Osteocyte (in vitro differentiated cells): ENCODE results near the gene UBE3D. TPM values are rescaled to one million over a fixed set of nuclear protein-coding genes. Genes with fewer than 3 reads are reported as not detected.

Source experiments
- DNase-seq: peaks from one replicate; pipeline ENCODE4 v3.0.0; 2021; ENCODE audit warnings: mixed read lengths; ENCODE audit not compliant: unreplicated experiment; ENCODE audit errors: extremely low spot score
- H3K27ac Mint-ChIP-seq: one replicate; pipeline ENCODE4 v1.8.0; 2021; ENCODE audit warnings: mild to moderate bottlenecking, mixed read lengths; ENCODE audit not compliant: unreplicated experiment
- H3K27me3 Mint-ChIP-seq: one replicate; pipeline ENCODE4 v1.8.0; 2021; ENCODE audit warnings: mixed read lengths; ENCODE audit not compliant: unreplicated experiment
- H3K36me3 Mint-ChIP-seq: one replicate; pipeline ENCODE4 v1.8.0; 2021; ENCODE audit warnings: mixed read lengths; ENCODE audit not compliant: unreplicated experiment
- H3K4me1 Mint-ChIP-seq: one replicate; pipeline ENCODE4 v1.8.0; 2021; ENCODE audit warnings: mixed read lengths; ENCODE audit not compliant: unreplicated experiment
- H3K4me3 Mint-ChIP-seq: one replicate; pipeline ENCODE4 v1.8.0; 2021; ENCODE audit warnings: mild to moderate bottlenecking, moderate library complexity, mixed read lengths; ENCODE audit not compliant: unreplicated experiment
- H3K9me3 Mint-ChIP-seq: one replicate; pipeline ENCODE4 v1.8.0; 2021; ENCODE audit warnings: mixed read lengths; ENCODE audit not compliant: unreplicated experiment
- CTCF ChIP-seq: fragments of 200-600 bp; sonication (generic); IDR thresholded peaks from 2 replicates; pipeline ENCODE4 v1.5.0; 2021; ENCODE audit warnings: antibody characterized with exemption, mild to moderate bottlenecking, moderate library complexity
- total RNA-seq: library from RNA; stranded (reverse); gene quantifications from 2 replicates; pipeline ENCODE4 v1.2.1, GENCODE V29; 2021

Gene UBE3D
- total RNA-seq, 1 donor from 2014 or later: 4.8 TPM

- peaks cover 42% of the 10 kb centered on the region for H3K4me1 Mint-ChIP-seq
- no peak overlapping the region for H3K4me3 Mint-ChIP-seq
- DNase-seq: no peak
- H3K9me3 Mint-ChIP-seq: peaks cover 4% of the 10 kb centered on the region
- no peak for TF ChIP-seq CTCF
- H3K27ac Mint-ChIP-seq: no peak overlapping the region
- no peaks in the 10 kb centered on the region for H3K36me3 Mint-ChIP-seq
- no peaks in the 10 kb centered on the region for H3K27me3 Mint-ChIP-seq
These were observed 85.6 kb downstream of the UBE3D start for GRCh38 chr6:82980086-82980485.

GRCh38 chr6:82979657-82980056, 86.0 kb downstream of the UBE3D start:
- Mint-ChIP-seq H3K9me3 (peaks cover 4% of the 10 kb centered on the region), H3K27me3 (no peaks in the 10 kb centered on the region), H3K27ac (no peak overlapping the region), H3K4me1 (peaks cover 44% of the 10 kb centered on the region), H3K4me3 (no peak overlapping the region), H3K36me3 (no peaks in the 10 kb centered on the region)
- no peak for DNase-seq
- no peak for TF ChIP-seq CTCF

GRCh38 chr6:82978362-82978945, 87.2 kb downstream of the UBE3D start:
- Mint-ChIP-seq H3K27me3 (no peaks in the 10 kb centered on the region), H3K9me3 (peaks cover 4% of the 10 kb centered on the region), H3K4me3 (no peak overlapping the region), H3K36me3 (no peaks in the 10 kb centered on the region), H3K27ac (peak overlapping the region; percentile 72), H3K4me1 (peaks cover 49% of the 10 kb centered on the region)
- no peak for DNase-seq
- no peak for TF ChIP-seq CTCF

- no peak for TF ChIP-seq CTCF
- Mint-ChIP-seq H3K27ac (no peak overlapping the region), H3K4me1 (peaks cover 53% of the 10 kb centered on the region), H3K27me3 (no peaks in the 10 kb centered on the region), H3K4me3 (no peak overlapping the region), H3K9me3 (peaks cover 9% of the 10 kb centered on the region), H3K36me3 (peaks cover 4% of the 10 kb centered on the region)
- DNase-seq: no peak
These were observed 89.5 kb downstream of the UBE3D start for GRCh38 chr6:82976179-82976578.

GRCh38 chr6:82971877-82972460, 93.7 kb downstream of the UBE3D start:
- DNase-seq: no peak
- H3K4me1 Mint-ChIP-seq: peaks cover 28% of the 10 kb centered on the region
- H3K9me3 Mint-ChIP-seq: peaks cover 7% of the 10 kb centered on the region
- no peak overlapping the region for H3K27ac Mint-ChIP-seq
- H3K27me3 Mint-ChIP-seq: no peaks in the 10 kb centered on the region
- TF ChIP-seq CTCF: no peak
- H3K36me3 Mint-ChIP-seq: peaks cover 8% of the 10 kb centered on the region
- no peak overlapping the region for H3K4me3 Mint-ChIP-seq
